Thyroid gland (tissue), 4 donors: ENCODE measurements around the gene FGF13. TPM values are rescaled to one million over a fixed set of nuclear protein-coding genes. Genes with fewer than 3 reads are reported as not detected.

Experiments used
- DNase-seq, 2 donors: peaks; one replicate each; pipeline ENCODE4 v3.0.0-alpha.2; 2019
- H3K27ac ChIP-seq, 3 donors: fragments of 200-600 bp; sonication (generic); 1 replicate in 2 of 3; 2 replicates in 1 of 3; pipeline ENCODE4 v1.5.1; 2016 to 2019; ENCODE audit warnings: mild to moderate bottlenecking in 1 of 3, moderate library complexity in 1 of 3
- H3K27me3 ChIP-seq: fragments of 200-600 bp; sonication (generic); one replicate; pipeline ENCODE4 v1.5.1; 2019
- H3K36me3 ChIP-seq, 2 donors: fragments of 200-600 bp; sonication (generic); one replicate each; pipeline ENCODE4 v1.5.1; 2016 to 2019
- H3K4me1 ChIP-seq, 2 donors: fragments of 200-600 bp; sonication (generic); one replicate each; pipeline ENCODE4 v1.5.1; 2017 to 2019
- H3K4me3 ChIP-seq, 3 donors: fragments of 200-600 bp; sonication (generic); replicated peaks in 1 of 3; 1 replicate in 2 of 3; 2 replicates in 1 of 3; pipeline ENCODE4 v1.5.1; 2016; ENCODE audit warnings: mild to moderate bottlenecking in 1 of 3
- H3K9me3 ChIP-seq: fragments of 200-600 bp; sonication (generic); one replicate; pipeline ENCODE4 v1.5.1; 2017
- POLR2A ChIP-seq, 2 donors: fragments of 450-650 bp; IDR thresholded peaks; one replicate each; pipeline ENCODE4 v1.6.1; 2017; ENCODE audit warnings: antibody characterized with exemption in 2 of 2, mild to moderate bottlenecking in 2 of 2, moderate library complexity in 1 of 2
- WGBS, 2 donors: methylation state at CpG; one replicate each; pipeline ENCODE4 v1.1.5; 2017; 5-methylcytosine and 5-hydroxymethylcytosine counted together
- intact Hi-C: fragments of 100-400 bp; cut with DNase I; formaldehyde crosslinking; loops from one replicate; pipeline ENCODE4 v1.15.1; 2023
- total RNA-seq, 4 donors: library from RNA; depleted of rRNA; stranded (reverse); fragments of >200 nt; gene quantifications; one replicate each; pipeline ENCODE4 v1.2.3, GENCODE V29; 2016
- TF ChIP-seq, protein P1 (sequence below), 6 experiments: fragments of 200-600 bp in 3 of 6; fragments of 450-650 bp in 3 of 6; sonication (generic) in 3 of 6; IDR thresholded peaks; one replicate each; pipeline ENCODE4 v1.5.1; 2016 to 2019; ENCODE audit warnings: antibody characterized with exemption in 6 of 6, mild to moderate bottlenecking in 2 of 6, inconsistent platforms in 1 of 6, moderate library complexity in 1 of 6

The FGF13 gene
- total RNA-seq, 4 donors from 2014 or later, result 2.3 to 9.2 (median 4.5) TPM

DNA sequence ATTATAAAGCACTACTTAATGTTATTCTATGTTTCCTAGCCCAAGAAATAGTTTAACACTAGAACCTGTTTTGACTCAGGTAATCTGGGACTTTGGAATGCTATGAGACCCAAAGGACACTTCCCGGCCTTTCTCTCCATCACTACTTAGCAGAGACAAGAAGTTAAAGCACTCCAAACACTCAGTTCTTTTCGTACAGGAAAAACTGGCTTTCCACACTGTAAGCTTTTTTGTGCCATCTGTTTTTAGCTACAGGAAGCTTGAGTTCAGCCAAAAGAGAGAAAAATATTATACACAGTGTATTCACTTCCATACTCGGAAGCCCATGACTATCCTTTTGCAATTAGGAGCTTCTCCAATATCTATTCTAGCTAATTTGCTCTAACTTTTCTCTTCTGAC lies 7.9 kb upstream of the FGF13 start:
- Histone ChIP-seq H3K27ac (no peak overlapping the region), H3K36me3 (no peaks in the 10 kb centered on the region), H3K4me1 (no peaks in the 10 kb centered on the region), H3K27me3 (no peaks in the 10 kb centered on the region), H3K9me3 (no peaks in the 10 kb centered on the region), H3K4me3 (no peak overlapping the region)
- no peak for TF ChIP-seq POLR2A (IDR thresholded peaks at IDR 0.05)
- intact Hi-C loops, result no loop called here
- 57 to 71% methylated on average over 3 of the region's 3 CpGs for WGBS, 2 donors
- DNase-seq, result no peak

DNA sequence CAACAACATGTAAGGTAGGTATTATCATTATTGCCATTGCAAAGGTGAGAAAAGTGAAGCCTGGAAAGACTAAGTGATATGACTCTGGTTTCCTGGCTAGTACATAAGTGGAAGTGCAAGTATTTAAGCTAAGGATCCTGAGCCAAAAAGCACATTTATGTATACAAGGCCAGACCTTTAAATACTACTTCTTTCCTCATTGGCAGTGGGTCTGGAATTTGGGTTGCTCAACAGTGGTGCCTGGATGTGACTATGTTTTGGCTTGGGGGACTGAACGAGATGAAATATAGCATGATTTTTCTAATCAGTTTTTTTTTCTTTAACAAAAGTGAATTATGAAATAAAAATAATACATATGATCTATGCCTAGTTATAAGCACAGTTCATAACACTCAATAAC lies 7.4 kb upstream of the FGF13 start:
- Histone ChIP-seq H3K4me1 (no peaks in the 10 kb centered on the region), H3K36me3 (no peaks in the 10 kb centered on the region), H3K27me3 (no peaks in the 10 kb centered on the region), H3K27ac (no peak overlapping the region), H3K9me3 (no peaks in the 10 kb centered on the region), H3K4me3 (no peak overlapping the region)
- intact Hi-C loops, result no loop called here
- no peak for DNase-seq
- TF ChIP-seq POLR2A (IDR thresholded peaks at IDR 0.05), result no peak
- TF ChIP-seq, protein P1, sequence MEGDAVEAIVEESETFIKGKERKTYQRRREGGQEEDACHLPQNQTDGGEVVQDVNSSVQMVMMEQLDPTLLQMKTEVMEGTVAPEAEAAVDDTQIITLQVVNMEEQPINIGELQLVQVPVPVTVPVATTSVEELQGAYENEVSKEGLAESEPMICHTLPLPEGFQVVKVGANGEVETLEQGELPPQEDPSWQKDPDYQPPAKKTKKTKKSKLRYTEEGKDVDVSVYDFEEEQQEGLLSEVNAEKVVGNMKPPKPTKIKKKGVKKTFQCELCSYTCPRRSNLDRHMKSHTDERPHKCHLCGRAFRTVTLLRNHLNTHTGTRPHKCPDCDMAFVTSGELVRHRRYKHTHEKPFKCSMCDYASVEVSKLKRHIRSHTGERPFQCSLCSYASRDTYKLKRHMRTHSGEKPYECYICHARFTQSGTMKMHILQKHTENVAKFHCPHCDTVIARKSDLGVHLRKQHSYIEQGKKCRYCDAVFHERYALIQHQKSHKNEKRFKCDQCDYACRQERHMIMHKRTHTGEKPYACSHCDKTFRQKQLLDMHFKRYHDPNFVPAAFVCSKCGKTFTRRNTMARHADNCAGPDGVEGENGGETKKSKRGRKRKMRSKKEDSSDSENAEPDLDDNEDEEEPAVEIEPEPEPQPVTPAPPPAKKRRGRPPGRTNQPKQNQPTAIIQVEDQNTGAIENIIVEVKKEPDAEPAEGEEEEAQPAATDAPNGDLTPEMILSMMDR (IDR thresholded peaks at IDR 0.05), result no peak
- 59 to 63% methylated on average over 1 of the region's 1 CpG for whole genome bisulfite sequencing, 2 donors

DNA sequence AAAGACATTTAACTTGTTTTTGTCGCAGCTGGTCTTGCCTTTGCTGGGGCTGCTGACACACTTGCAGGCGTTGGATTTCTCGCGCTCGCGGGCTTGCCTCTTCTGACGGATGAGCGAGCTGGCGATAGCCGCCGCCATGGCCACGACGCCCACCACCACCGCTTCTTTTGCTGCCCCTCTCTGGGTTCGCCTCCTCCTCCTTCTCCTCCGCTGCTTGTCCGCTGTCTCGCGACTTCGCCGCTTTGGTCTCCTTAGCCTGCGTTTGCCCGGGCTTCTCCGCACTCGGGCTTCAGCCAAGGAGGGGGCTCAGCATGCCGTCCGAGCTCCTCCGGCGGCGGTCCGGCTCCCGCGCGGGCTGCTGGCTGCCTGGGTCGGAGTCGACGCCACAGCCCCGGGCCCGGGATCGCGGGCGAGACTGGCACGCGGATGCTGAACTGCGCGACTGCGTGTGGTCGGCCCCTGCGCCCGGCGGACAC lies 613 bp downstream of the FGF13 start:
- no peaks in the 10 kb centered on the region for H3K36me3 ChIP-seq
- H3K27me3 ChIP-seq, result no peaks in the 10 kb centered on the region
- H3K27ac ChIP-seq, result no peak overlapping the region
- no peaks in the 10 kb centered on the region for H3K4me1 ChIP-seq
- H3K4me3 ChIP-seq, result peak overlapping the region in 2 of 3 donors; percentile 25 to 30
- DNase-seq, result peak; percentile 7 to 10
- no peaks in the 10 kb centered on the region for H3K9me3 ChIP-seq
- TF ChIP-seq POLR2A (IDR thresholded peaks at IDR 0.05), result no peak
- 1 to 2% methylated on average over 16 to 25 of the region's 51 CpGs for WGBS, 2 donors
- intact Hi-C loops, result no loop called here

DNA sequence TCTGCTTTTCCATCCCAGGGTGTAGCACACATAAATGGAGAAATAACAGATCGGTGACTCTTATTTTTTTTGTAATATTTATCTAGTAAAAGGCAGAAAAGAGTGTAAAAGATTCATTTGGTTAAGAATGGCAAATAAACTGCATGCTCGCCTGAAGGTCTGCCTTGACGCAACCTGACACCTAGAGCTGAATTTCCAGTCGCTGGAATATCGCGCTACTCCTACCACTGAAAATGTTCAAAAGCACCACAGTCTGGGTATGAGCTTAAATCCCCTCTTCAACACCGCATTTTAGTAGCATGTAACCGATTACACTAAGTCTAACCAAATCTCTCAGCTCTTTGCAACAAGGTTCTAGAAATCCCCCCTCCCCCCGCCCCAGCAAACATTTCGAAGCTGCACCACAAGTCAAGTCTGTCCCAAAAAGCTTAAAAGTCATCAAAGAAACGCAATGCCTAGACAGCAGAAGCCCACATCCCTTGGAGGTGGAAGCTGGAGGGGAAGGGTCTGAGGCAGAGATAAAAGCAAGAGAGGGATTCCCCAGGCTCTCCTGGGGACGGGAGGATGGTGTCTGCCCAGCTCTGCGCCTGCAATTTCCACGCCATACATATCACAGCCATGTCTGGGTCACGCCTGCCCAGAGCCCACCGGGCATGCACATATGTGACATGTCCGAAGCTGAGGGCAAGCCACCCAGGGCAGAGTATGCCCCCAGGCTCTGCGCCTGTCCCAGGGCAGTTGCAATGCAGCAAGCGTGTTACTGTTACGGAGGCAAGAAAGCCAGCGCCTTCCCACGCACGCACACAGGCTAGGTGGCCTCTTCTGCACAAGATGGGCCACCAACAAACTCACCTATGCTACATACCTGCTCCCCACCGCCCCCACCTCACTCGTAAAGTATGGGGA lies 1.4 kb downstream of the FGF13 start:
- H3K4me3 ChIP-seq, result peak overlapping the region in 2 of 3 donors; percentile 25 to 30
- intact Hi-C loops, result no loop called here
- WGBS, 2 donors, result 9 to 10% methylated on average over 14 to 15 of the region's 25 CpGs
- no peaks in the 10 kb centered on the region for H3K27me3 ChIP-seq
- peak; percentile 4 to 6 for DNase-seq
- no peaks in the 10 kb centered on the region for H3K4me1 ChIP-seq
- H3K36me3 ChIP-seq, result no peaks in the 10 kb centered on the region
- no peaks in the 10 kb centered on the region for H3K9me3 ChIP-seq
- no peak for TF ChIP-seq POLR2A (IDR thresholded peaks at IDR 0.05)
- TF ChIP-seq, protein P1 (IDR thresholded peaks at IDR 0.05), result no peak
- no peak overlapping the region for H3K27ac ChIP-seq

DNA sequence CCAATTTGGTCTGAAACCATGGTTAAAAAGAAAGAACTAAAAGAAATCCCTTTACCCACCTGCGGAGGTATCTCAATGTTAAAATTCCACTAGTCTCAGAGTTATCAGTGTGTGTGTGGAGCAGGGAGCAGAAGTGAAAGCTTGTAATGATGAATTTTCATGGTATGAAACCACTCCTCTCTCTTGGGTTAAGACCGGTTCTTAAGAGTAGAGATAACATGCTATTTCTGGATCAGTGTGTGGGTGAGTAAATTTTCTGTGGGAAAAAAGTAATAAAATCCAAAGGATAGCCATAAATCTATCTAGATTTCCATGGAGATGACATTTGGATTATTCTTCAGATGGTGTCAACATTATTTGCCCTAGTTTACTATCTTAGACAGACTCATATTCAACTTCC lies 3.2 kb downstream of the FGF13 start:
- H3K4me1 ChIP-seq, result no peaks in the 10 kb centered on the region
- DNase-seq, result no peak
- no peaks in the 10 kb centered on the region for H3K36me3 ChIP-seq
- no peaks in the 10 kb centered on the region for H3K9me3 ChIP-seq
- WGBS, 2 donors, result 86 to 87% methylated on average over 2 of the region's 2 CpGs
- intact Hi-C loops, result no loop called here
- H3K27me3 ChIP-seq, result no peaks in the 10 kb centered on the region
- no peak overlapping the region for H3K27ac ChIP-seq
- TF ChIP-seq, protein P1 (IDR thresholded peaks at IDR 0.05), result no peak
- TF ChIP-seq POLR2A (IDR thresholded peaks at IDR 0.05), result no peak
- H3K4me3 ChIP-seq, result no peak overlapping the region

DNA sequence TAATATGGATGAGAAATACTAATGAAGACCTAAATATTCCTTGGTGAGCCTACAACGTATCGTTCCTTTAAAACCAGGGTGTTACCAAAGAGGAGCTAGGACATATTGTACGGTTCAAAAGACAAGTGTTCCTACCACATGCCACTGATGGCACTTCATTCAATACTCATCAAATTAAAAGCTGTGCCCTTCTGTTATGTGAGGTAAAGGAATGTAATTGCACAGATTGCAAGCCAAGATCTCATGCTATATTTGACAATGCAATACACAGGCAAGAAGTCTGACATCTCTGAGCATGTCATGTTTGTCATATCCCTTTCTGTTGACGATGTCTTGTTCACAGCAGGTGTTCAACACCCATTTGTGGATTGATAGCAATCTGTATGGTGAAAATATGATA lies 6.9 kb downstream of the FGF13 start:
- Histone ChIP-seq H3K36me3 (no peaks in the 10 kb centered on the region), H3K4me1 (no peaks in the 10 kb centered on the region), H3K4me3 (no peak overlapping the region), H3K27ac (no peak overlapping the region), H3K9me3 (no peaks in the 10 kb centered on the region), H3K27me3 (no peaks in the 10 kb centered on the region)
- TF ChIP-seq, protein P1 (IDR thresholded peaks at IDR 0.05), result no peak
- no peak for TF ChIP-seq POLR2A (IDR thresholded peaks at IDR 0.05)
- intact Hi-C loops, result no loop called here
- no peak for DNase-seq
- 83 to 92% methylated on average over 4 of the region's 4 CpGs for WGBS, 2 donors
